Measurements from ENCODE around the gene RTN4IP1. TPM values are rescaled to one million over a fixed set of nuclear protein-coding genes. Genes with fewer than 3 reads are reported as not detected.
A peak's percentile ranks its signal among the peaks of the same experiment; 100 is the strongest.

Gene RTN4IP1
- polyA plus RNA-seq, 1 experiment, result 3.1 TPM

DNA sequence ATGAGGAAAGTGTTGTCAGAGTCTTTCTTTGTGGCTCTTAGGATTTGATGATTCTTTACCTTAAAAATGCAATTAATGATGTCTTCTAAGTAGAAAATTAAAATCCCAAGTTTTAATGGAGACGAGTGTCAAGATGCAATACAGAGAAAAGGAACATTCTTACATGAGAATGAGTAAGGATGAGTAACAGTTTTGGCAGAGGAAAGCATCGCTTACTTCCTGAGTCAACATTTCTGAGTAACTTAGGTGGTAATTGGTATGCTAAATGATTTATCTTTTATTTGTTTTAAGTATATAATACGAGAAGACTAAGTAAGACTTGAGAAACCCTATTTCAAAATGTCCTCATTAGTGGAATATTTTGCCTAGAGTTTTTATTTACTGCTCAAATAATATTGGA is 101.3 kb downstream of the RTN4IP1 start:
- Histone ChIP-seq H3K36me3 (ENCODE audit: control insufficient read depth, insufficient read depth, low read length) (no peaks in the 10 kb centered on the region), H3K4me3 (ENCODE audit: low read depth, low read length) (no peak overlapping the region), H3K27me3 (ENCODE audit: control insufficient read depth, insufficient read depth, low read length) (no peaks in the 10 kb centered on the region)
- POLR2A ChIA-PET, result no interaction called here
- peak; percentile 96 for DNase-seq (ENCODE audit: low read depth)
- CTCF ChIA-PET, result interaction anchor here (0.6 kb wide), 1 partner anchor 47 kb away, joined by 3 read pairs; no protein-coding TSS in a partner anchor
- no peak for TF ChIP-seq CTCF (IDR thresholded peaks at IDR 0.05; ENCODE audit: insufficient read depth, low read depth, low read length)

- CTCF ChIA-PET, result interaction anchor here (0.6 kb wide), 4 partner anchors 24 to 87 kb away, joined by 3 to 5 read pairs (median 3); no protein-coding TSS in a partner anchor
- Histone ChIP-seq H3K4me3 (ENCODE audit: low read depth, low read length) (no peak overlapping the region), H3K27me3 (ENCODE audit: control insufficient read depth, insufficient read depth, low read length) (no peaks in the 10 kb centered on the region), H3K36me3 (ENCODE audit: control insufficient read depth, insufficient read depth, low read length) (no peaks in the 10 kb centered on the region)
- TF ChIP-seq CTCF (IDR thresholded peaks at IDR 0.05; ENCODE audit: insufficient read depth, low read depth, low read length), result no peak
- no peak for DNase-seq (ENCODE audit: low read depth)
- POLR2A ChIA-PET, result no interaction called here
These were observed 102.2 kb downstream of the RTN4IP1 start for GRCh38 chr6:106527117-106527516.

DNA sequence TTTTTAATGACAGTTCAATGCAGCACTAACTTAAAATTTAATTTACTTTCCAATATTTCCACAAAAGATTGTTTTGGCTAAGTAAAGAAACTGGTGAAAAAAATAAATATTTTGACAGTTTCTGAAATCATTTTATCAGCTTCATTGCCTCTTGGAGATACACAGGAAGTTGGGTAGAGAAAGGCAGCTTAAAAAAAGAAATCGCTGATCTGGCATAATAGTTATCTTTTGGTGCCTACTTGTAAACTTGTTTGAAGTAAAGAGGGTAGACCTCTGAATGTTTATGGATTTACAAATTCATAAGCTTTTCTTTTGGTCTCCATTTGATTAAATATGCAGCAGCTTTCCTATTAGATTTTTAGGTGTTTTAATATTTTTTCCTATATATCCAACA is 103.4 kb downstream of the RTN4IP1 start:
- TF ChIP-seq CTCF (IDR thresholded peaks at IDR 0.05; ENCODE audit: insufficient read depth, low read depth, low read length), result no peak
- ChIA-PET CTCF (no interaction called here), POLR2A (no interaction called here)
- Histone ChIP-seq H3K36me3 (ENCODE audit: control insufficient read depth, insufficient read depth, low read length) (no peaks in the 10 kb centered on the region), H3K4me3 (ENCODE audit: low read depth, low read length) (no peak overlapping the region), H3K27me3 (ENCODE audit: control insufficient read depth, insufficient read depth, low read length) (no peaks in the 10 kb centered on the region)
- no peak for DNase-seq (ENCODE audit: low read depth)

DNA sequence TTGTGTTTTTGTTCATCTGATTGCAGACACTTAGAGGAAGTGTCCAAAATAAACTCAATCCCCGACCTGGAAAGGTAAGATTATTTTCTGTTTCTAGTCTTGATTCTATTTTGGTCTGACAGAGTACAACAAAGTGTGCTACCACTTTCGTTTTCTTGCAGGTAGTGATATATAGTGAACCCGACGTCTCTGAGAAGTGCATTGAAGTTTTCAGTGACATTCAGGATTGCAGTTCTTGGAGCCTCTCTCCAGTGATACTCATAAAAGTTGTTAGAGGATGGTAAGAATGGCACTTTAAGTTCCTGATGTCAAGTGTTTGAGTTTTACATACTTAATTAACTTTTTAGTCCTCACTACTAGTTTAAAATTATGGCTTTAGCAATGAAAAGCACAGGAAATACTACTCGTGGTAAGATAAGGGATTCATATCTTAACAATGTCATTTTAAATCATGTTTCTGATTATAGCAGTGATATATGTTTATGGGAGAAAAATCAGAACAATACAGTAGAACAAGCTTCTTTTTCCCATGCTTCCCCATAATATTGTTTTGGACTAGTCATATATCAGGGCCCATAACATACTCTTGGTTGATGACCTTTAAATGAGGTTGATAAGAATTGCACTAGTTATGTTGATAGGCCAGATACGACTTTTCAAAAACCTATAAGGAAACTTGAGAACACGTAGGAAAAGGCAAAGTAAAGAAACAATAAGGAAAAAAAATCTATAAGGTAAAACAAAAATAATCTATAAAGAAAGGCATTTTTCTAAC is 104.0 kb downstream of the RTN4IP1 start:
- TF ChIP-seq CTCF (IDR thresholded peaks at IDR 0.05; ENCODE audit: insufficient read depth, low read depth, low read length), result no peak
- ChIA-PET POLR2A (no interaction called here), CTCF (no interaction called here)
- Histone ChIP-seq H3K27me3 (ENCODE audit: control insufficient read depth, insufficient read depth, low read length) (no peaks in the 10 kb centered on the region), H3K4me3 (ENCODE audit: low read depth, low read length) (no peak overlapping the region), H3K36me3 (ENCODE audit: control insufficient read depth, insufficient read depth, low read length) (no peaks in the 10 kb centered on the region)
- no peak for DNase-seq (ENCODE audit: low read depth)

DNA sequence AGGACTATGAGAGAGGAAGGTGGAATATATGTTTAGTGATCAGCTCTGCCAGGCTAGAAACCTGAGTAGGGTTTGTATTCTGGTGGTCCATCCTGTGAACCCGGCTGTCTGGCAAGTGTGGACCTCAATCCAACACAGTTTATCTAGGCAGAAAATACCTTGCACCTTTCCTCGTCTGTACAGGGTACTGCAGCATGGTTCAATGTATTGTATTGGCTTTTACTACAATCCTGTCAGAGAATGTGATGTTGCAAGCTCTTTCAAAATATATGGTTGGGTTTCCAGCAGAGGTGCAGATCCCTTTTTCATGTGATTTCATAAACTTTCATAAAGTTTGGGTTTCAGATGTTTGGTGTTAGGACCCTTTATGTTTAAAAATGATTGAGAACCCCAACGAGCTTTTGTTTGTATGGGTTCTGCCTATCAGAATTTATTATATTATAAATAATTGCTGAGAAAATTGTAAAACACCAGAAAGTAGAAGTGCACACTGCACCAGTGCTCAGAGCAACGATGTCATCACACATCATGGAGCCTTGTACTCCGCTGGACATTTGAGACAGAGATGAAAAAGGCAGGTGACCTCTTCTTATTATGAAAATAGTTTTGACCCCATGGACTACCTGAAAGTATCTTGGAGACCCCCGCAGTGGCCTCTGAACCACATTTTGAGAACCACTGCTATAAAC is 106.6 kb downstream of the RTN4IP1 start:
- H3K36me3 ChIP-seq (ENCODE audit: control insufficient read depth, insufficient read depth, low read length), result no peaks in the 10 kb centered on the region
- DNase-seq (ENCODE audit: low read depth), result no peak
- ChIA-PET POLR2A (no interaction called here), CTCF (no interaction called here)
- H3K4me3 ChIP-seq (ENCODE audit: low read depth, low read length), result no peak overlapping the region
- no peaks in the 10 kb centered on the region for H3K27me3 ChIP-seq (ENCODE audit: control insufficient read depth, insufficient read depth, low read length)
- no peak for TF ChIP-seq CTCF (IDR thresholded peaks at IDR 0.05; ENCODE audit: insufficient read depth, low read depth, low read length)

Small RNA genes within 50 kb of the gene (small RNA-seq; reads per million reads assigned to genes)
- not detected for gene RNU6-527P (ENCODE audit: insufficient read length, low read depth, low replicate concordance)

Other genes with a start within 250 kb of the RTN4IP1 start
- 7.5 and 10.4 TPM in 2 replicates for gene QRSL1, start 80 bp upstream of the RTN4IP1 start, polyA plus RNA-seq (2011; rRNA removed)

Data from BJ (cell line).